ENCODE measurements around the gene FUNDC2.
"Not testable (repeated sequence)": the region's sequence is repeated elsewhere in the genome, so short reads cannot be mapped to it uniquely, and the experiment has no call there.

The FUNDC2 gene

GRCh38 chrX:155026727-155027508, at the start of gene FUNDC2:
Gene FUNDC2 (plus strand): TSS chrX:155026844. CDS start chrX:155026939, 95 bp downstream.
- DNase-seq, result peak; percentile 90

- DNase-seq, result no peak
Observed at GRCh38 chrX:154979629-154980028, 47.0 kb upstream of the FUNDC2 start.

- DNase-seq, result peak; percentile 75
Observed at GRCh38 chrX:154980330-154981115, 46.1 kb upstream of the FUNDC2 start.

- no peak for DNase-seq
Observed at GRCh38 chrX:154981116-154981411, 45.6 kb upstream of the FUNDC2 start.

GRCh38 chrX:154986826-154987575, 39.6 kb upstream of the FUNDC2 start:
- no peak for DNase-seq

- DNase-seq, result no peak
Observed at GRCh38 chrX:154987940-154988339, 38.7 kb upstream of the FUNDC2 start.

- DNase-seq, result no peak
Observed at GRCh38 chrX:154988719-154989118, 37.9 kb upstream of the FUNDC2 start.

GRCh38 chrX:154990496-154990895, 36.1 kb upstream of the FUNDC2 start:
- no peak for DNase-seq

GRCh38 chrX:154991039-154991438, 35.6 kb upstream of the FUNDC2 start:
- no peak for DNase-seq

GRCh38 chrX:154991476-154991875, 35.2 kb upstream of the FUNDC2 start:
- no peak for DNase-seq

- no peak for DNase-seq
Observed at GRCh38 chrX:154998204-154998880, 28.3 kb upstream of the FUNDC2 start.

- DNase-seq, result no peak
Observed at GRCh38 chrX:155000841-155001240, 25.8 kb upstream of the FUNDC2 start.

GRCh38 chrX:155001873-155002272, 24.8 kb upstream of the FUNDC2 start:
- no peak for DNase-seq

- no peak for DNase-seq
Observed at GRCh38 chrX:155005190-155005589, 21.5 kb upstream of the FUNDC2 start.

- DNase-seq, result not testable (repeated sequence)
Observed at GRCh38 chrX:155006379-155006778, 20.3 kb upstream of the FUNDC2 start.

GRCh38 chrX:155006913-155007671, 19.6 kb upstream of the FUNDC2 start:
- not testable (repeated sequence) for DNase-seq

GRCh38 chrX:155008578-155008977, 18.1 kb upstream of the FUNDC2 start:
- not testable (repeated sequence) for DNase-seq

GRCh38 chrX:155009994-155010472, 16.6 kb upstream of the FUNDC2 start:
- no peak for DNase-seq

- no peak for DNase-seq
Observed at GRCh38 chrX:155020591-155020990, 6.1 kb upstream of the FUNDC2 start.

- no peak for DNase-seq
Observed at GRCh38 chrX:155022585-155022984, 4.1 kb upstream of the FUNDC2 start, which contains the start of gene F8. Gene F8 (minus strand): TSS chrX:155022723. CDS start chrX:155022552, 171 bp downstream.

GRCh38 chrX:155023907-155024833, 2.5 kb upstream of the FUNDC2 start:
- DNase-seq, result no peak
